ENCODE measurements around the gene ZBTB20.

The ZBTB20 gene

GRCh38 chr3:114896978-114897377 is 250.1 kb downstream of the ZBTB20 start:
- no peak overlapping the region for H4K8ac ChIP-seq (ENCODE audit: low read length)
- H4K91ac ChIP-seq (ENCODE audit: low read length) = no peak overlapping the region
- no peak overlapping the region for H2BK12ac ChIP-seq (ENCODE audit: low read length in 2 of 2)
- H3K4me2 ChIP-seq (ENCODE audit: low read length, poor library complexity, severe bottlenecking) = no peak overlapping the region
- no peak overlapping the region for H2AFZ ChIP-seq (ENCODE audit: low read depth, low read length)
- no peak overlapping the region for H2BK5ac ChIP-seq (ENCODE audit: low read depth, low read length, poor library complexity, severe bottlenecking)
- H3K4me1 ChIP-seq (ENCODE audit: control insufficient read depth, insufficient read depth, low read depth, low read length) = no peaks in the 10 kb centered on the region
- no peak overlapping the region for H3K14ac ChIP-seq (ENCODE audit: low read length in 2 of 2)
- H3K27ac ChIP-seq (ENCODE audit: low read length, poor library complexity, severe bottlenecking) = no peak overlapping the region
- no peak overlapping the region for H3K4me3 ChIP-seq (ENCODE audit: insufficient read depth in 1 of 2, low read depth in 1 of 2, low read length in 2 of 2)
- no peaks in the 10 kb centered on the region for H3K79me1 ChIP-seq (replicated peaks; ENCODE audit: low read length, poor library complexity, severe bottlenecking)
- H3K4ac ChIP-seq (ENCODE audit: low read depth in 1 of 2, low read length in 2 of 2) = no peak overlapping the region
- no peak overlapping the region for H3K18ac ChIP-seq (ENCODE audit: low read depth in 1 of 2, low read length in 2 of 2)
- no peak overlapping the region for H3K23ac ChIP-seq (ENCODE audit: low read length in 2 of 2)
- DNase-seq = no peak
- no peaks in the 10 kb centered on the region for H3K36me3 ChIP-seq (ENCODE audit: control insufficient read depth in 1 of 2, insufficient read depth in 2 of 2, low read depth in 1 of 2, low read length in 2 of 2)
- no peaks in the 10 kb centered on the region for H3K27me3 ChIP-seq (ENCODE audit: control insufficient read depth in 1 of 2, insufficient read depth in 1 of 2, low read length in 2 of 2)
- WGBS = no CpG with 5 or more reads among the region's 1 CpG
- H3K9ac ChIP-seq (ENCODE audit: low read length) = no peak overlapping the region
- no peaks in the 10 kb centered on the region for H3K9me3 ChIP-seq (ENCODE audit: control insufficient read depth, low read length)
- no peak overlapping the region for H2BK120ac ChIP-seq (ENCODE audit: low read depth, low read length)
- H2AK5ac ChIP-seq (ENCODE audit: low read length, severe bottlenecking) = no peak overlapping the region
- no peak overlapping the region for H2BK15ac ChIP-seq (ENCODE audit: low read depth, poor library complexity, severe bottlenecking)

DNA sequence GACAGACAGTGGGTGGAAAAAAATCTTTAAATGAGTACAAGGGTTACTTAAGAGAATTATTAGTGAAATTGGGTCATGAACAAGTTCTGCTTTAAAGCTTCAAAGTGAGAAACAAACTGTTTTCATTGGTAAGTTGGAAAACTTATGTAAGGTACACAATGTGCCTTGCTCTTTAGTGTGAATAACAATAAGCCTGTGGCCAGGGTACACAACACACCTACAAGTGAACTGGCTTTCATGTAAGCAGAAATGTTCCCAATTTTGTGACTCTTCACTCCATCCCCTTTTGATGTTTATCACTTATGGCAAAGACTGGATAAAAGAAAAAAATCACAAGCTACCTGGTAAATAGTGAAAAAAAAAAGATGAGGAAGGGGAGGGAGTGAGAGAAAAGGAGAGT is 253.7 kb downstream of the ZBTB20 start:
- no peak for DNase-seq
- no peak overlapping the region for H3K9ac ChIP-seq (ENCODE audit: low read length)
- H2AFZ ChIP-seq (ENCODE audit: low read depth, low read length) = no peak overlapping the region
- H2BK120ac ChIP-seq (ENCODE audit: low read depth, low read length) = no peak overlapping the region
- no peak overlapping the region for H3K4ac ChIP-seq (ENCODE audit: low read depth in 1 of 2, low read length in 2 of 2)
- no peak overlapping the region for H3K27ac ChIP-seq (ENCODE audit: low read length, poor library complexity, severe bottlenecking)
- no peak overlapping the region for H3K14ac ChIP-seq (ENCODE audit: low read length in 2 of 2)
- no peak overlapping the region for H2BK5ac ChIP-seq (ENCODE audit: low read depth, low read length, poor library complexity, severe bottlenecking)
- no peak overlapping the region for H3K23ac ChIP-seq (ENCODE audit: low read length in 2 of 2)
- no peak overlapping the region for H2BK12ac ChIP-seq (ENCODE audit: low read length in 2 of 2)
- no peak overlapping the region for H3K4me3 ChIP-seq (ENCODE audit: insufficient read depth in 1 of 2, low read depth in 1 of 2, low read length in 2 of 2)
- H4K8ac ChIP-seq (ENCODE audit: low read length) = no peak overlapping the region
- no peak overlapping the region for H3K18ac ChIP-seq (ENCODE audit: low read depth in 1 of 2, low read length in 2 of 2)
- H3K27me3 ChIP-seq (ENCODE audit: control insufficient read depth in 1 of 2, insufficient read depth in 1 of 2, low read length in 2 of 2) = no peaks in the 10 kb centered on the region
- H3K36me3 ChIP-seq (ENCODE audit: control insufficient read depth in 1 of 2, insufficient read depth in 2 of 2, low read depth in 1 of 2, low read length in 2 of 2) = no peaks in the 10 kb centered on the region
- no peaks in the 10 kb centered on the region for H3K9me3 ChIP-seq (ENCODE audit: control insufficient read depth, low read length)
- no peak overlapping the region for H3K4me2 ChIP-seq (ENCODE audit: low read length, poor library complexity, severe bottlenecking)
- no peak overlapping the region for H2AK5ac ChIP-seq (ENCODE audit: low read length, severe bottlenecking)
- no peak overlapping the region for H4K91ac ChIP-seq (ENCODE audit: low read length)
- H2BK15ac ChIP-seq (ENCODE audit: low read depth, poor library complexity, severe bottlenecking) = no peak overlapping the region
- no peaks in the 10 kb centered on the region for H3K79me1 ChIP-seq (replicated peaks; ENCODE audit: low read length, poor library complexity, severe bottlenecking)
- peaks cover 1% of the 10 kb centered on the region for H3K4me1 ChIP-seq (ENCODE audit: control insufficient read depth, insufficient read depth, low read depth, low read length)

DNA sequence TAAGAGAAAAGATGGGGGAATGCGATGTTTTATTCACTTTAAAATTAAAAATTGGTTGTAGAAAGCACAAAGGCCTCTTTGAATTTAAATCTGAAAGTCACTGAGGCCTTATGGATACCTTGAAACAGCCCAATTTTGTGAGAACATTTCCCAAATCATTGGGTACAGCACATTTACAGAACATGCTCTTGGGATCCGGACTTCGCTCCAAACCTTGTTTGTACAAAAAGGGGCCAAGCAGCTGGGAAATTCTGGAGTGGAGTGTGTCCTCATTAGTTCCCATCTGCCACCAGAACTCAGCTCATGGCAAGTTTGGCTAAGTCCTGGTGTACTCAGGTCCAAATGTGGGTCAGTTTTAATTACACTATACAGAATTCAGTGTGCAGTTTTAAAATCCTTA is 254.2 kb downstream of the ZBTB20 start:
- no peak overlapping the region for H2BK120ac ChIP-seq (ENCODE audit: low read depth, low read length)
- no peak overlapping the region for H2AK5ac ChIP-seq (ENCODE audit: low read length, severe bottlenecking)
- no peak overlapping the region for H4K91ac ChIP-seq (ENCODE audit: low read length)
- no peaks in the 10 kb centered on the region for H3K27me3 ChIP-seq (ENCODE audit: control insufficient read depth in 1 of 2, insufficient read depth in 1 of 2, low read length in 2 of 2)
- H3K4me2 ChIP-seq (ENCODE audit: low read length, poor library complexity, severe bottlenecking) = no peak overlapping the region
- H3K4me1 ChIP-seq (ENCODE audit: control insufficient read depth, insufficient read depth, low read depth, low read length) = peaks cover 1% of the 10 kb centered on the region
- H3K79me1 ChIP-seq (replicated peaks; ENCODE audit: low read length, poor library complexity, severe bottlenecking) = no peaks in the 10 kb centered on the region
- no peak overlapping the region for H3K18ac ChIP-seq (ENCODE audit: low read depth in 1 of 2, low read length in 2 of 2)
- H3K9me3 ChIP-seq (ENCODE audit: control insufficient read depth, low read length) = no peaks in the 10 kb centered on the region
- H3K36me3 ChIP-seq (ENCODE audit: control insufficient read depth in 1 of 2, insufficient read depth in 2 of 2, low read depth in 1 of 2, low read length in 2 of 2) = no peaks in the 10 kb centered on the region
- H3K14ac ChIP-seq (ENCODE audit: low read length in 2 of 2) = no peak overlapping the region
- no peak overlapping the region for H3K4ac ChIP-seq (ENCODE audit: low read depth in 1 of 2, low read length in 2 of 2)
- no peak overlapping the region for H3K9ac ChIP-seq (ENCODE audit: low read length)
- H3K4me3 ChIP-seq (ENCODE audit: insufficient read depth in 1 of 2, low read depth in 1 of 2, low read length in 2 of 2) = no peak overlapping the region
- H4K8ac ChIP-seq (ENCODE audit: low read length) = no peak overlapping the region
- no peak overlapping the region for H2BK5ac ChIP-seq (ENCODE audit: low read depth, low read length, poor library complexity, severe bottlenecking)
- no peak for DNase-seq
- no peak overlapping the region for H3K27ac ChIP-seq (ENCODE audit: low read length, poor library complexity, severe bottlenecking)
- no peak overlapping the region for H3K23ac ChIP-seq (ENCODE audit: low read length in 2 of 2)
- no peak overlapping the region for H2BK12ac ChIP-seq (ENCODE audit: low read length in 2 of 2)
- H2AFZ ChIP-seq (ENCODE audit: low read depth, low read length) = no peak overlapping the region
- H2BK15ac ChIP-seq (ENCODE audit: low read depth, poor library complexity, severe bottlenecking) = no peak overlapping the region
- 95% methylated on average over 3 of the region's 3 CpGs for WGBS

- Histone ChIP-seq H3K23ac (ENCODE audit: low read length in 2 of 2) (no peak overlapping the region), H2AFZ (ENCODE audit: low read depth, low read length) (no peak overlapping the region), H2AK5ac (ENCODE audit: low read length, severe bottlenecking) (no peak overlapping the region), H3K4me2 (ENCODE audit: low read length, poor library complexity, severe bottlenecking) (no peak overlapping the region), H2BK120ac (ENCODE audit: low read depth, low read length) (no peak overlapping the region), H3K4ac (ENCODE audit: low read depth in 1 of 2, low read length in 2 of 2) (no peak overlapping the region), H3K4me1 (ENCODE audit: control insufficient read depth, insufficient read depth, low read depth, low read length) (peaks cover 1% of the 10 kb centered on the region), H3K79me1 (replicated peaks; ENCODE audit: low read length, poor library complexity, severe bottlenecking) (no peaks in the 10 kb centered on the region), H3K27me3 (ENCODE audit: control insufficient read depth in 1 of 2, insufficient read depth in 1 of 2, low read length in 2 of 2) (no peaks in the 10 kb centered on the region), H2BK5ac (ENCODE audit: low read depth, low read length, poor library complexity, severe bottlenecking) (no peak overlapping the region), H3K9ac (ENCODE audit: low read length) (no peak overlapping the region), H3K36me3 (ENCODE audit: control insufficient read depth in 1 of 2, insufficient read depth in 2 of 2, low read depth in 1 of 2, low read length in 2 of 2) (no peaks in the 10 kb centered on the region), H2BK12ac (ENCODE audit: low read length in 2 of 2) (no peak overlapping the region), H3K9me3 (ENCODE audit: control insufficient read depth, low read length) (no peaks in the 10 kb centered on the region), H3K4me3 (ENCODE audit: insufficient read depth in 1 of 2, low read depth in 1 of 2, low read length in 2 of 2) (no peak overlapping the region), H2BK15ac (ENCODE audit: low read depth, poor library complexity, severe bottlenecking) (no peak overlapping the region), H4K8ac (ENCODE audit: low read length) (no peak overlapping the region), H4K91ac (ENCODE audit: low read length) (no peak overlapping the region), H3K27ac (ENCODE audit: low read length, poor library complexity, severe bottlenecking) (no peak overlapping the region), H3K18ac (ENCODE audit: low read depth in 1 of 2, low read length in 2 of 2) (no peak overlapping the region), H3K14ac (ENCODE audit: low read length in 2 of 2) (no peak overlapping the region)
- WGBS = 100% methylated on average over 2 of the region's 2 CpGs
- no peak for DNase-seq
These were observed 254.8 kb downstream of the ZBTB20 start for GRCh38 chr3:114892131-114892879.
